Measurements from ENCODE around the gene MGMT.

Gene MGMT

DNA sequence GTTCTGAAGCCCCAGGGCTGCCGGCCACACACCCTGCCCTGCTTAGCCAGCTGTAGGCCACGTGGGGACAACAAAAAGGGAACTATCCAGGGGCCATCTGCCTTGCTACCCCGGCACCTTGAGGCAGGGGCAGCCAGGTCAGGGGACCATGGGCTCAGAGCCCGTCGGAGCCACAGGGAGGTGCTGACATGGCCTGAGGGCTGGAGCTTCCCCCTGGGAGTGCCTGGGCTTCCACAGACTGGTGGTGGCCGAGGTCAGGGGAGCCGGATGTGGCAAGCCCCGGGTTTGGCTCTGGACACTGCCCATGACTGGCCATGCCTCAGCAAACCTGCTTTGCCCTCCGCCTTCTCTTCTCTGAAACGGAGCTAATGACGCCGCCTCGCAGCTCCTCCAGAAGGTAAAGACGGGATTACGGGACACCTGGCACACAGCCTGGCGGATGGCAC lies 318.5 kb downstream of the MGMT start:
- no peak for TF ChIP-seq GATA1 (IDR thresholded peaks at IDR 0.05; ENCODE audit: low read depth, low read length)
- no peak for TF ChIP-seq POLR2A (IDR thresholded peaks at IDR 0.05; ENCODE audit: low read length)
- no peak for DNase-seq

DNA sequence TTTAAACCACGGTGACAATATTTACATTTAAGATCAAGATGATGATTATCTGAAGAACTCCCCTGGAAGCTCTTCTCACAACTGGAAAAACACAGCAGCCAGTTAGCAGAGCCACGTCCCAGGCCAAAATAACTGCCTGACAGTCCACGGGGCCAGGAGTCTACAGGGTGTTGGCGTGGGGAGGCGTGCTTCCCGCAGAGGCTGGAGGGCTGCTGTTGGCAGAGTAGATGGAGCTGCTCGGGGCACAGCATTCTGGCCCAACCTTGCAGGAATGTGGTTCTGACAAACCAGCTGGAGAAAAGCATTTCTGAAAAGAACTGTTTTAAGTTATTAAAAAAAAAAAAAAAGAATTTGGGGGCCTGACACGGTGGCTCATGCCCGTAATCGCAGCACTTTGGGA lies 319.2 kb downstream of the MGMT start:
- TF ChIP-seq POLR2A (IDR thresholded peaks at IDR 0.05; ENCODE audit: low read length), result no peak
- TF ChIP-seq GATA1 (IDR thresholded peaks at IDR 0.05; ENCODE audit: low read depth, low read length), result no peak
- DNase-seq, result no peak

- DNase-seq, result no peak
- no peak for TF ChIP-seq POLR2A (IDR thresholded peaks at IDR 0.05; ENCODE audit: low read length)
- TF ChIP-seq GATA1 (IDR thresholded peaks at IDR 0.05; ENCODE audit: low read depth, low read length), result no peak
Measured at GRCh38 chr10:129787557-129787956, 320.5 kb downstream of the MGMT start.

DNA sequence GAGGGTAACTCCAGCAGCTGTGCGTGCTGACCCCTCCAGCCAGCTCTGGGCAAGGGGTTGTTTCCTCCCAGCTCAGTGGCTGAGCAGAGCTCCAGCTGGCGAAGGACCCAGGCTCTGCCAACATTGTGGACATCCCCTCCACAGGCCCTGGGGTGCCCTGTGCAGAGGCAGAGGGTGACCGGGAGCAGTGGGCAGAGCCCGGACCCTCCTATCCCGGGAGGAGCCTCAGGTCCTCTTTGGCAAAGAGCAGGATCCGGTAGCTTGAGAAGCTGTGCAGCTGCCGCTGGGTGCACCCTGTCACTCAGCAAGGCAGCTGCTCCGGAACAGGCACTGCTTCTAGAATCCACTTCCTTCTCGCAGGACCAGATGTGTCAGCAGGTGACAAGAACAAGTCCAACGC lies 321.2 kb downstream of the MGMT start:
- DNase-seq, result no peak
- TF ChIP-seq GATA1 (IDR thresholded peaks at IDR 0.05; ENCODE audit: low read depth, low read length), result no peak
- TF ChIP-seq POLR2A (IDR thresholded peaks at IDR 0.05; ENCODE audit: low read length), result no peak

DNA sequence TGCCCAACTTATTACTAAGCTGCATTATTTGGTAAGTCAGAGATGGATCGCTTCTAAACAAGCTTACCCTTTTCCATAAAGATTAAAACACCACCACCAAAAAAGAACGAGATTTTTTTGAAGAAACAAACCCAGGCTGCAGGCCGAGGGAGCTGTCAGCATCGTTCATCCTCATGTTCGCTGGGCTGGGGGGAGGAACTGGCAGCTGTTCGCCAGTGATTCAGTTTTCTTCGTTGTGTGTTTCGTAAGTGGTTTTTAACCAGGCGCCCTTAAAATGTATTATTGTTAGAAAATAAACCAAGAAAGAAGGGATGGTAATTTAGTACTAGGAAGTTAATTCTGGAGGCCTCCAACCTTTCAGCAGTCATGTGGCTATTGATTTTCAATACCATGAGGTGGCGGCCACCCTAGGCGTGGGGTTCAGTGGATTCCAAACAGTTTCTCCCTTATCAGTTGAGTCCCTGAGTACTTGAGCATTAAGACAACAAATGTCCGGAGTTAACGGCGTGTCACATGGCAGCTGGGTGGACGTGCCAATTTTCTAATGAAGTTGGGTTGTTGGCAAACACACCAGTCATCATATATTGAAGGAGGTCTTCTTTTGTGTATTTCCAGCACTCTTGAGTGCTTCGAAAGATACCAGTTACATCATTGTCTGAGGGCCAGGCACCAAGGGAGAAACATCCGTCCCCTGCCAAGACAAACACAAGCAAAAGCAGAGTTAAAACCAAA lies 323.8 kb downstream of the MGMT start:
- DNase-seq, result no peak
- TF ChIP-seq POLR2A (IDR thresholded peaks at IDR 0.05; ENCODE audit: low read length), result no peak

DNA sequence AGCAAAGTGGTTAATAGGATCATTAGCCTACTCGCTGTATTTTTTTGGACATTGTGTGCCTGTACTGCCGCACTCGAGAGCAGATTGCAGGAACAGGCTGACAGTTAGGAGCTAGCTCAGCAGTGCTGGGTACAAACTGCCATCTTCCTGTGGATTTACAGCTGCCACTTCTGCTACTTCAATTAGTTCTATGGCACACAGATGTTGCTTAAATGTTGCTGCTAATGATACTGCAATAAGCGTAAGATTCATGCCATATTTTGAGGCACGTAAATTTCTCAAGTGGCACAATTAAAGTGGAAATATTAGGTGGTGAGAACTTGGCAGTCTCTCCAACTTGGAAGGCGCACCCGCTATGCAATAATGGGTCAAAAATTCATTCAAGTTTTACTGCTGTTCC lies 325.1 kb downstream of the MGMT start:
- DNase-seq, result no peak
- TF ChIP-seq POLR2A (IDR thresholded peaks at IDR 0.05; ENCODE audit: low read length), result no peak
- TF ChIP-seq GATA1 (IDR thresholded peaks at IDR 0.05; ENCODE audit: low read depth, low read length), result no peak

- no peak for DNase-seq
- TF ChIP-seq GATA1 (IDR thresholded peaks at IDR 0.05; ENCODE audit: low read depth, low read length), result no peak
- no peak for TF ChIP-seq POLR2A (IDR thresholded peaks at IDR 0.05; ENCODE audit: low read length)
Measured at GRCh38 chr10:129792864-129793263, 325.8 kb downstream of the MGMT start.

DNA sequence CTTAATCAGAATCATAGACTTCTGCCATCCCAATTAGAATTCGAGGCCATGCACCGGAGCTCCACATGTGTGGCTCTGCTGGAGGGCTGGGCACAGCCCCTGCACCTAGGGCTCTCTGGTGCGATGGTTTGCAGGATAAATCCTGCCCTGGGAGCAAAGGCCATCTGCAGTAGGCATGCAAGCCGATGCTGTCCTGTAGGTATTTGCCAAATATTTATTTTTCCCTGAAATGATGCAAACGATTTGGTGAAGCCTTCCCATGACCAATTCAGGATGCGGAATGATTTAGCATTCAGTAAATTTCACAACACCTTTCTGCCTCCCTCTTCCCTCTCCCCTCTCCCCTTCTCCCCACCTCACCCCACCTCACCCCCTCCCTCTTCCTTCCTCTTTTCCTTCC lies 326.4 kb downstream of the MGMT start:
- DNase-seq, result no peak
- no peak for TF ChIP-seq GATA1 (IDR thresholded peaks at IDR 0.05; ENCODE audit: low read depth, low read length)
- TF ChIP-seq POLR2A (IDR thresholded peaks at IDR 0.05; ENCODE audit: low read length), result no peak

DNA sequence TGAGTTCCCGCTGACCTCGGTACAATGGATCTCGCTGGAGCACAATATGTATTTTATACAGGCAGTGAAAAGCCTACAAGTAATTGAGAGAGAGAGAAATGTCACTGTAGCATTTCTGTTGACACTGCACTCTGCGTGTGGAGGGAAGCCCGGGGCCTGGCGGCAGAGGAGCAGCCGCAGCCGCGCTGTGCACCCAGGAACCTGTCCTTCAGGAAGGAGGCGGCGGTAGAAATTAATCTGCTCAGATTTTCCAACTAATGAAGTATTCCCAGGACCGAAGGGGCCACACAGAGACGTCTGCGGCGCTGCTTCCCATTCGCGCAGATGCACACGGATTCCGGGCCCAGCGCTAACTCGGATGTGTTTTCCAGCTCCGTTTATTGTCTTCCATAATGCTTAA lies 327.0 kb downstream of the MGMT start:
- TF ChIP-seq POLR2A (IDR thresholded peaks at IDR 0.05; ENCODE audit: low read length) (no peak), GATA1 (IDR thresholded peaks at IDR 0.05; ENCODE audit: low read depth, low read length) (no peak)
- no peak for DNase-seq

DNA sequence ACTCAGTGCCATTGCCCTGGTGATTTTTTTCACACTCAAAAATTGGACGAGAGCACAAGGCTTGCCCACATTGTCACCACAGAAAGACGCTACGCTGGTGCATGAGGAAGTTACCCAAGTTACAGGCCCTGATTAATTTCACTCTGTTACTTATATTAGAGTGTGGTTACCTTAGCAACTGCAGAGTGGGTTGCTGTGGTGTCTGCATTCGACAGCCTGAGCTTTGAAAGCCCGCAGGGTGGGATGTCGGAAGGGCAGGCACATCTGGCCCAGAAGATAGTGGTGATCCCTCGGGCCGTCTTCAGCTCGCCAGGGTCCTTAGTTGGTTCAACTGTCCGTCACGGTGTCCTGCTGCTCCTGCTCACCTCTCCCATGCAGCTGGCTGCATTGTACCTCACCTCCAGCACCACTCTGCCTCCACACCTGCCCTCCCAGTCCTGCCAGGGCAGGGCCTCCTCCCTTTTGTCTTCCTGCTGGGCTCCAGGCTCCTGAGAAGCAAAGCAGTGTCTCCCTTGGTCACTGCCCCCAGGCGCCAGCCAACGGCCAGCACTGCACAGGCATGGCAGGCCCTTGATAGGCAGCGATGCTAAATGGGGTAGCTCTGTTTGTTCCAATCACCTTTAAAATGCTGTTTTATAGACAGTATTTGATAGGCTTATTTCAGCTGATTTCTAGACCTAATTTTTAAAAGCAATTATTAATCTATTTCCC lies 329.8 kb downstream of the MGMT start:
- DNase-seq, result no peak
- TF ChIP-seq POLR2A (IDR thresholded peaks at IDR 0.05; ENCODE audit: low read length) (no peak), GATA1 (IDR thresholded peaks at IDR 0.05; ENCODE audit: low read depth, low read length) (no peak)

DNA sequence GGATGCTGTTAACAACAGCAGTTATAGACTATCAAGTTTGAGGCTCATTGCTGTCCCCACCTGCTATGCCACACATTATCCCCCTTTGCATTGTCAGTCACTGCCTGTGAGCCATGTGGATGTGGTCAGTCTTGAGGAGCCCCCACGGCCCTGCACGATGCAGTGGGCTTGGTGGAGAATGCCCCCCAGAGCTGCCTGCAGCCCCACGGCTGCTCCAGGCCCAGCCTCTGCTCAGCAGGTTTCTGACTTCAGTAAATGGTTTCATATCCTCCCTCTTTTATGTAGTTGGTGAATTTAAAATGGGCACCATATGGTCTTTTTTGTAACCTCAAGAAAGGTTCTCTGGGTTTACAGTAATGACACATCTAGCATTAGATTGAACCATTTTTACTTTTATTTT lies 332.9 kb downstream of the MGMT start:
- no peak for DNase-seq
- TF ChIP-seq GATA1 (IDR thresholded peaks at IDR 0.05; ENCODE audit: low read depth, low read length) (no peak), POLR2A (IDR thresholded peaks at IDR 0.05; ENCODE audit: low read length) (no peak)

GRCh38 chr10:129800796-129801340 lies 333.8 kb downstream of the MGMT start:
- DNase-seq, result no peak
- TF ChIP-seq POLR2A (IDR thresholded peaks at IDR 0.05; ENCODE audit: low read length), result no peak
- TF ChIP-seq GATA1 (IDR thresholded peaks at IDR 0.05; ENCODE audit: low read depth, low read length), result no peak

- TF ChIP-seq POLR2A (IDR thresholded peaks at IDR 0.05; ENCODE audit: low read length), result no peak
- TF ChIP-seq GATA1 (IDR thresholded peaks at IDR 0.05; ENCODE audit: low read depth, low read length), result no peak
- DNase-seq, result no peak
Measured at GRCh38 chr10:129807211-129807610, 340.2 kb downstream of the MGMT start.

- no peak for TF ChIP-seq POLR2A (IDR thresholded peaks at IDR 0.05; ENCODE audit: low read length)
- no peak for TF ChIP-seq GATA1 (IDR thresholded peaks at IDR 0.05; ENCODE audit: low read depth, low read length)
- DNase-seq, result no peak
Measured at GRCh38 chr10:129808092-129808983, 341.3 kb downstream of the MGMT start.

Data from erythroblast (primary cell).